Measurements from ENCODE around the gene SLC25A47.

SLC25A47 gene

DNA sequence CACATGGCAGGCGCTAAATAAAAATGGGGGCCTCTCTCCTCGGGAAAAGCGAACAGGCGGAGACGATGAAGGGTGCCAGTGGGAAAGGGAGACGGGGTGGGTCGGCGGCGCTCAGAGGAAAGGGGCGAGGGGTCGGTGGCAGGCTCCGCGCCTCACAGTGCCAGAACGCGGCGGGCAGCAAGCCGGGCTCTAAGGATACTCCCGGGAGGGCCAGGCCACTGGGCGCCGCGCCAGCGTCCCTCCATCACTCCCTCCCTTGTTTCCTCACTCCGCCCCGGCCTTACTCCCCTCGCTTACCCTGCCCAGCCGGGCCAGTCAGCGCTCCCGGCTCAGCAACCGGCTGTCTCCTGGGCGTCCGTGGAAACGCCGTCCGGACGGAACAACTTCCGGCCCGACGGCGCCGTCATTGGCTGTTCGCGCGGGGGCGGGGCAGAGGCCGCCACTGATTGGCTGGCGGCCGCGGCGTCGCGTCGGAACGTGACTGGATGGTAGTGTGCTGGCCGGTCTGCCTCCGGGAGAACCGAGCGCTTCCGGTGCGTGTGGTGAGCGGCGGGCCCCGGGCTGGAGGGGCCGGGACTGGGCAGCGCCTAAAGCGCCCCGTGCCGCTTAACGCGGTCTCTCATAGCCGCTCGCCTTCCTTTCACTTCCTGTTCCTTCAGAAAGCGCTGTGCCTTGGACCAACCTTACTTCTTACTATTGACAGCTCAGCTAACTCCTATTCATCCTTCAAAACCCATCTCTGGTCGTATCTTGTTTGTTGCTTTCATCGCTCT, 53.0 kb downstream of the SLC25A47 start, which contains the start of gene WDR25:
Gene WDR25, plus strand, starts transcription at position 523 of the 773 bp plus-strand sequence.
- peak; percentile 90 to 91 for DNase-seq (ENCODE audit: low read depth in 2 of 2)

DNA sequence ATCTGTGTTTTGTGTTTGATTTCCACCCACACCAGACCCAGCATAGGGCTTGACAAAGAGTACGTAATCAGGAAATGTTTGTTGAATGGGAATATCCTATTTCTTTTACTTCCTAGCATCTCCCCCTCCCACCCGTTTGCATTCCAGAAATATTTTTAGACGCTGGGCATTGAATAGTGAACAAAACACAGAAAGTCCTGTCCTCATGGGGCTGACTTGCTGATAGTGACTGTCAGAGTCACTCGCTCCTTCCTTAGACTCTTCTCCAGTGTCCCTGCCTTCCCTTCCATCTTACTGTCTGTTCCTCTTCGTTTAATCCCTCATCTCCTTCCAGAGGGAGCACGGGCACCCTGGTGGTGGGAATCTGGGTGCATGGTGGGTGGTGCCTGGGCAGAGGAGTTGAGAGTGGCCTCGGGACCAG, 53.6 kb downstream of the SLC25A47 start:
- no peak for DNase-seq (ENCODE audit: low read depth in 2 of 2)

Measured in activated CD4-positive, alpha-beta T cell treated with anti-CD3 and anti-CD28 coated beads for 24 hours (primary cell).